ENCODE data around the gene ERV3-1. TPM values are rescaled to one million over a fixed set of nuclear protein-coding genes. Genes with fewer than 3 reads are reported as not detected.

The ERV3-1 gene
- total RNA-seq, 1 experiment from 2014 or later, result 7.2 TPM

GRCh38 chr7:64992971-64993370 is 13.5 kb downstream of the ERV3-1 start:
- no peaks in the 10 kb centered on the region for H3K79me2 ChIP-seq (ENCODE audit: insufficient read depth, low read length)
- POLR2A ChIA-PET, result no interaction called here
- RAD21 ChIA-PET (ENCODE audit: low non-redundant PET in 1 of 2, low total read pairs in 2 of 2, uncharacterized antibody in 2 of 2, unreplicated experiment in 2 of 2), result no interaction called here
- no peak overlapping the region for H3K4me2 ChIP-seq (ENCODE audit: low read length)
- no peak for ATAC-seq
- no peak overlapping the region for H2AFZ ChIP-seq (ENCODE audit: low read depth, low read length, poor library complexity, severe bottlenecking)
- CTCF ChIA-PET, result no interaction called here
- TF ChIP-seq ELF1 (IDR thresholded peaks at IDR 0.05; ENCODE audit: borderline replicate concordance, low read depth), result no peak
- no peak for TF ChIP-seq POLR2A (IDR thresholded peaks at IDR 0.05; ENCODE audit: borderline replicate concordance, extremely low read depth, insufficient read depth, insufficient read length)
- TF ChIP-seq POLR2AphosphoS5 (IDR thresholded peaks at IDR 0.05; ENCODE audit: low read depth, low read length), result no peak
- no peak for TF ChIP-seq CEBPB (IDR thresholded peaks at IDR 0.05; ENCODE audit: low read depth)
- no peak for TF ChIP-seq RAD21 (IDR thresholded peaks at IDR 0.05; ENCODE audit: low read depth)
- no peak for TF ChIP-seq ZFX (IDR thresholded peaks at IDR 0.05)
- no peak for TF ChIP-seq EZH2 (IDR thresholded peaks at IDR 0.05)
- TF ChIP-seq SIN3A (IDR thresholded peaks at IDR 0.05; ENCODE audit: low read depth), result no peak
- TF ChIP-seq SP1 (IDR thresholded peaks at IDR 0.05; ENCODE audit: low read depth), result no peak
- TF ChIP-seq REST (IDR thresholded peaks at IDR 0.05; ENCODE audit: low read depth), result no peak
- no peak for TF ChIP-seq MAX (IDR thresholded peaks at IDR 0.05)
- TF ChIP-seq ATF3 (IDR thresholded peaks at IDR 0.05), result no peak
- no peak for TF ChIP-seq EGR1 (IDR thresholded peaks at IDR 0.05; ENCODE audit: low read depth)
- no peak for TF ChIP-seq CTCF (IDR thresholded peaks at IDR 0.05 in 2 of 3, conservative IDR thresholded peaks at IDR 0.05 in 1 of 3; ENCODE audit: borderline replicate concordance in 1 of 3, insufficient read depth in 1 of 3, low read depth in 2 of 3, low read length in 2 of 3)
- TF ChIP-seq YY1 (IDR thresholded peaks at IDR 0.05; ENCODE audit: extremely low read depth, insufficient replicate concordance, low read depth, low read length), result no peak
- peaks cover 0 to 2% of the 10 kb centered on the region in 2 experiments; a peak in 1 of 4 replicates for H3K4me1 ChIP-seq (ENCODE audit: control insufficient read depth in 1 of 2, insufficient read depth in 2 of 2, low read length in 2 of 2)
- no peak overlapping the region for H3K4me3 ChIP-seq (replicated peaks in 1 of 2; ENCODE audit: low read depth in 1 of 2, low read length in 2 of 2)
- intact Hi-C loops (cut with micrococcal nuclease), result no loop called here
- H3K9me3 ChIP-seq (ENCODE audit: control insufficient read depth in 1 of 2, insufficient read depth in 1 of 2, low read depth in 1 of 2, low read length in 2 of 2), result peaks cover 11 to 21% of the 10 kb centered on the region in 2 experiments; a peak in 2 of 4 replicates
- no peak overlapping the region for H3K27ac ChIP-seq (ENCODE audit: low read depth, low read length)
- DNase-seq (ENCODE audit: low read depth, low spot score), result no peak
- H4K20me1 ChIP-seq (ENCODE audit: insufficient read depth), result no peaks in the 10 kb centered on the region
- no peaks in the 10 kb centered on the region for H3K9me2 ChIP-seq (ENCODE audit: insufficient read depth)
- BruUV-seq (replicated peaks), result no TSS peak
- no peak overlapping the region for H3K9ac ChIP-seq (ENCODE audit: low read length)
- H3K36me3 ChIP-seq (ENCODE audit: control insufficient read depth in 1 of 2, insufficient read depth in 2 of 2, low read length in 2 of 2), result no peaks in the 10 kb centered on the region
- H3K27me3 ChIP-seq (ENCODE audit: insufficient read depth, low read length), result no peaks in the 10 kb centered on the region

Data from HCT116 (cell line).